Chondrocyte (in vitro differentiated cells): Measurements from ENCODE around the gene C1QTNF12. TPM values are rescaled to one million over a fixed set of nuclear protein-coding genes. Genes with fewer than 3 reads are reported as not detected.

Source experiments
- DNase-seq: peaks from one replicate; pipeline ENCODE4 v3.0.0; 2021; ENCODE audit warnings: mixed read lengths, low spot score
- H3K27ac Mint-ChIP-seq: one replicate; pipeline ENCODE4 v1.8.0; 2021; ENCODE audit warnings: mild to moderate bottlenecking, moderate library complexity, mixed read lengths; ENCODE audit not compliant: unreplicated experiment
- H3K27me3 Mint-ChIP-seq: 2 replicates; pipeline ENCODE4 v1.8.0; 2021; ENCODE audit warnings: low read depth, mixed read lengths
- H3K36me3 Mint-ChIP-seq: 2 replicates; pipeline ENCODE4 v1.8.0; 2021; ENCODE audit warnings: low read depth, mixed read lengths
- H3K4me1 Mint-ChIP-seq: 2 replicates; pipeline ENCODE4 v1.8.0; 2021; ENCODE audit warnings: low read depth, mild to moderate bottlenecking, mixed read lengths
- H3K4me3 Mint-ChIP-seq: one replicate; pipeline ENCODE4 v1.8.0; 2021; ENCODE audit warnings: mild to moderate bottlenecking, moderate library complexity, mixed read lengths; ENCODE audit not compliant: unreplicated experiment
- H3K9me3 Mint-ChIP-seq: 2 replicates; pipeline ENCODE4 v1.8.0; 2021; ENCODE audit warnings: low read depth, mixed read lengths
- total RNA-seq: library from RNA; stranded (reverse); gene quantifications from 3 replicates; pipeline ENCODE4 v1.2.1, GENCODE V29; 2021
- TF ChIP-seq, protein P1 (sequence below): fragments of 200-600 bp; sonication (generic); IDR thresholded peaks from 2 replicates; pipeline ENCODE4 v1.5.0; 2021; ENCODE audit warnings: antibody characterized with exemption, mild to moderate bottlenecking, moderate library complexity

C1QTNF12 gene
- total RNA-seq, 1 donor from 2014 or later, result 1.3 TPM

DNA sequence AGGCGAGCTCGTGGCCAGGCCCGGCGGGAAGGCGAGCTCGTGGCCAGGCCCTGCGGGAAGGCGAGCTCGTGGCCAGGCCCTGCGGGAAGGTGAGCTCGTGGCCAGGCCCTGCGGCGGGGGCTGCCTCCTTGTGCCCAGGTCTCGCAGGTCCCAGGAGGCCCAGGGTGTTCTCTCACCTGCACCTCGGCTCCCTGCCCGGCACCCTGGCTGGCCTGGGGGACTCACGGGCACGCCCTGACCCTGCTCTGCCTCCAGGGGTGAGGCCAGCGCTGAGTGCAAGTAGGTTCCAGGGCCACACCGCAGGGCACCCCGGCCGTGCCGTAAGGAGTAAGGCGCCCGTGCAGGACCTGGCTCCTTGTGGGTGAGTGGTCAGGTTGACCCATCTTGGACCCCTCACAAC is 19.1 kb downstream of the C1QTNF12 start:
- Mint-ChIP-seq H3K4me3 (no peak overlapping the region), H3K36me3 (peaks cover 18% of the 10 kb centered on the region), H3K27me3 (no peaks in the 10 kb centered on the region), H3K9me3 (no peaks in the 10 kb centered on the region), H3K27ac (no peak overlapping the region), H3K4me1 (peaks cover 17% of the 10 kb centered on the region)
- DNase-seq, result no peak
- TF ChIP-seq, protein P1, sequence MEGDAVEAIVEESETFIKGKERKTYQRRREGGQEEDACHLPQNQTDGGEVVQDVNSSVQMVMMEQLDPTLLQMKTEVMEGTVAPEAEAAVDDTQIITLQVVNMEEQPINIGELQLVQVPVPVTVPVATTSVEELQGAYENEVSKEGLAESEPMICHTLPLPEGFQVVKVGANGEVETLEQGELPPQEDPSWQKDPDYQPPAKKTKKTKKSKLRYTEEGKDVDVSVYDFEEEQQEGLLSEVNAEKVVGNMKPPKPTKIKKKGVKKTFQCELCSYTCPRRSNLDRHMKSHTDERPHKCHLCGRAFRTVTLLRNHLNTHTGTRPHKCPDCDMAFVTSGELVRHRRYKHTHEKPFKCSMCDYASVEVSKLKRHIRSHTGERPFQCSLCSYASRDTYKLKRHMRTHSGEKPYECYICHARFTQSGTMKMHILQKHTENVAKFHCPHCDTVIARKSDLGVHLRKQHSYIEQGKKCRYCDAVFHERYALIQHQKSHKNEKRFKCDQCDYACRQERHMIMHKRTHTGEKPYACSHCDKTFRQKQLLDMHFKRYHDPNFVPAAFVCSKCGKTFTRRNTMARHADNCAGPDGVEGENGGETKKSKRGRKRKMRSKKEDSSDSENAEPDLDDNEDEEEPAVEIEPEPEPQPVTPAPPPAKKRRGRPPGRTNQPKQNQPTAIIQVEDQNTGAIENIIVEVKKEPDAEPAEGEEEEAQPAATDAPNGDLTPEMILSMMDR, result no peak

DNA sequence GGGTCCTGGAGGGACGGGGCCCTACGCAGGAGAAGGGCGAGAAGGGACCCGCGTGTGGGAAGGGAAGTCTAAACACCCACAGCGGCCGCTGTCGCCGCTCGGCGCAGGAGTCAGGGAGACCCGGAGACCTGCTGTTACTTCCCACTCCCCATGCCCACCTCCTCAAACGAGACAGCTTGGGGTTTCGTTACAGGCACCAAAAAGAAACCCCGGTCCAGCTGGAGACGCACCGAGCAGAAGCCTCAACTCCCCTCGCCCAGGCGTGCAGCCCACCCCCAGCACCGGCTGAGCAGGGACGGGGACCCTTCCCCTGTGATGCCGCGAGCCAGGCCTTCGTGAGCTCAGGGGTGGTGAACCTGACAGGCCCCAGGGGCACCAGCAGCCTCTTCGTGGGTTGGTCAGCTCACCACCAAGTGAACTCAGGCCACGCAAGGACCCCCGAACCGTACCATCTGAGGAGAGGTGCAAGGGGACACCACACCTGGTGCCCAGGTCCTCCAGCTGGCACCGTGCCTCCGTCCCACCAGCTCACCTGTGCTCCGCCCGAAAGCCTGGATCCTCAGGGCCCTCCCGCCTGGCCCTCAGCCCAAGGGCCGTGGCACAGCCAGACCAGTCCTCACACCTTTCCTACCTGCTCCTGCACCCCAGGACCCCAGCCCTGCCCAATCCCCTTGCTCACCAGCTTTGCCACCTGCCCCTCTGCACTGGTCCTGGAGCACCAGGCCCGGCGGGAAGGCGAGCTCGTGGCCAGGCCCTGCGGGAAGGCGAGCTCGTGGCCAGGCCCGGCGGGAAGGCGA is 19.8 kb downstream of the C1QTNF12 start:
- peaks cover 17% of the 10 kb centered on the region for H3K4me1 Mint-ChIP-seq
- TF ChIP-seq, protein P1, result no peak
- H3K27ac Mint-ChIP-seq, result no peak overlapping the region
- no peaks in the 10 kb centered on the region for H3K27me3 Mint-ChIP-seq
- H3K4me3 Mint-ChIP-seq, result no peak overlapping the region
- H3K36me3 Mint-ChIP-seq, result peaks cover 20% of the 10 kb centered on the region
- no peaks in the 10 kb centered on the region for H3K9me3 Mint-ChIP-seq
- DNase-seq, result no peak

DNA sequence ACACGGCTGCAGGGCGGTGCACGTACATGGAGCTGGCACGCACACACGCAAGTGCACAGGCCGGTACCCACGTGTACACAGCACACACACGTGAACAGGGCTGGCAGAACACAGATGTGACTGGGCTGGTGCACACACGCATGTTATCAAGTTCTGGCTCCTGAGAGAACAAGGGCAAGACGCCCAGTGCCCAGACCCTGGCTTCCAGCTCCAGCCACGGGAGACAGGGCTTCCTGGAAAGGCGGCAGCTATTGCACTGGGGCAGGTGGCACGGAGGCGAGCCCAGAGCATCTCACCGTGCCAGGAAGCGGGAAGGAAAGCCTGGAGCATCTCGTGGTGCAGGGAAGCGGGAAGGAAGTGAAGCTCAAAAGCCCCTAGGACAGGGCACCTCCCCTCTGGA is 20.6 kb downstream of the C1QTNF12 start:
- no peaks in the 10 kb centered on the region for H3K9me3 Mint-ChIP-seq
- no peak for DNase-seq
- no peak overlapping the region for H3K4me3 Mint-ChIP-seq
- H3K36me3 Mint-ChIP-seq, result peaks cover 21% of the 10 kb centered on the region
- H3K4me1 Mint-ChIP-seq, result peaks cover 14% of the 10 kb centered on the region
- no peak overlapping the region for H3K27ac Mint-ChIP-seq
- TF ChIP-seq, protein P1, result no peak
- H3K27me3 Mint-ChIP-seq, result no peaks in the 10 kb centered on the region

DNA sequence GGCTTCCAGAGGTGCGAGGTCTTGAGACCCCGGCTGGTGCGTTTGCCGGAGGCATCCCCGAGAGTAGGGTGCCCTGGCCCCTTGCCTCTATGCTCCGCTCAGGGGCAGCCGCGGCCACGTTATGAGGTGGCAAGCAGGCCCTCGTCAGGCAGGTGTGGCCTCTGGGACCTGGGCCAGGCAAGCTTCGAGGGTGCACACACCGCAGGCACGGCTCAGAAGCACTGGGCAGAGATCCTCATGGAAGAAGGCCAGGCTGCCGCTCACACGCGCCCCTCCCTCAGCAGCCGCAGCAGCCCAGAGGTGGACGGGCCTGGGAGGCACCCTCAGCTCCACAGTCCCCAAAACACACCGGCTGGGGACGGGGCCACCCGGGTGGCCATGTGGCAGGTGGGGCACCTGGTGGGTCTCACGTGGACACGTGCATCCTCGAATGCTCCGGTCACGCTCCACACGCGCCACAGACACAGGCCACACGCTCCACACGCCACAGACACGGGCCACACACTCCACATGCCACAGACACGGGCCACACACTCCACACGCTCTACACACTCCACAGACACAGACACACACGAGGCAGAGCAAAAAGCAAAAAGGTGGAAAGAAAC is 21.2 kb downstream of the C1QTNF12 start:
- no peak overlapping the region for H3K27ac Mint-ChIP-seq
- no peaks in the 10 kb centered on the region for H3K9me3 Mint-ChIP-seq
- H3K27me3 Mint-ChIP-seq, result no peaks in the 10 kb centered on the region
- H3K36me3 Mint-ChIP-seq, result peaks cover 26% of the 10 kb centered on the region
- TF ChIP-seq, protein P1, result no peak
- no peak for DNase-seq
- peaks cover 9% of the 10 kb centered on the region for H3K4me1 Mint-ChIP-seq
- H3K4me3 Mint-ChIP-seq, result no peak overlapping the region

DNA sequence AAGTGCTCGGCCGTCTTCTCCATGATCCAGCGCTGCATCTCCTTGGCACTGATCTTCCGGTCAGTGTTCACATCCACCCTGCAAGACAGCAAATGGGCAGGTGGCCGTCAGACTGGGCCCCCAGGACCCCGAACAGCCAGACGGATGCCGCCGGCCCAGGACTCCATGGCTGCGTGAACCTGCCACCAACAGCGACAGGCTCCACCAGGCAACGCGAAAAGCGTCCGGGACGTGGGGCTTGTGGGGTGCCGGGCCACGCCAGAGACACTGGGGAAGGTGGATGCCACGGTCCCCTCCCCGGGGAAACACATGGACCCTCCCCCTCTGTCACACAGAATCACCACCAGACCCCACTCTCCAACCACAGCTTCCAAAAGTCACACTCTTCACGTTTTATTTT is 22.6 kb downstream of the C1QTNF12 start:
- Mint-ChIP-seq H3K9me3 (no peaks in the 10 kb centered on the region), H3K4me1 (no peaks in the 10 kb centered on the region), H3K27ac (no peak overlapping the region), H3K4me3 (no peak overlapping the region), H3K27me3 (no peaks in the 10 kb centered on the region), H3K36me3 (peaks cover 26% of the 10 kb centered on the region)
- DNase-seq, result no peak
- TF ChIP-seq, protein P1, result no peak
